K562 (cell line): ENCODE measurements around the gene SLC35E1.

Experiments
- CHCHD3 ChIP-seq: fragments of 250-450 bp; sonication (Bioruptor Pico); IDR thresholded peaks from 2 replicates; pipeline ENCODE4 v2.1.2; 2022; ENCODE audit warnings: mild to moderate bottlenecking
- CTCF ChIP-seq, 3 experiments: IDR thresholded peaks in 2 of 3; conservative IDR thresholded peaks in 1 of 3; 2 replicates each; pipeline ENCODE4 v1.5.1; 2011 to 2012; ENCODE audit warnings: low read length in 3 of 3, mild to moderate bottlenecking in 3 of 3, control low read depth in 2 of 3, improper control_type of control experiment in 1 of 3, inconsistent platforms in 1 of 3, low read depth in 1 of 3, mixed read lengths in 1 of 3, moderate library complexity in 1 of 3; ENCODE audit not compliant: insufficient read depth in 2 of 3
- EZH2 ChIP-seq: IDR thresholded peaks from 2 replicates; pipeline ENCODE4 v1.6.1; 2012; ENCODE audit warnings: low read depth, mild to moderate bottlenecking, inconsistent platforms, low read length, borderline replicate concordance
- PHF20 ChIP-seq: fragments of 450-650 bp; IDR thresholded peaks from 2 replicates; pipeline ENCODE4 v1.6.1; 2018; ENCODE audit not compliant: partially characterized antibody
- RCOR1 ChIP-seq, 2 experiments: IDR thresholded peaks; 2 replicates each; pipeline ENCODE4 v1.6.1; 2012; ENCODE audit warnings: low read depth in 2 of 2, low read length in 2 of 2, borderline replicate concordance in 1 of 2, improper control_type of control experiment in 1 of 2
- STAT5B ChIP-seq: fragments of 250-450 bp; sonication (Bioruptor Pico); IDR thresholded peaks from 2 replicates; pipeline ENCODE4 v1.8.0; 2021; ENCODE audit warnings: mild to moderate bottlenecking, inconsistent platforms
- ZBTB33 ChIP-seq: sonication (generic); formaldehyde crosslinking; IDR thresholded peaks from 2 replicates; pipeline ENCODE4 v1.8.1; 2023; ENCODE audit warnings: mild to moderate bottlenecking, missing genetic modification reagents
- ZBTB7A ChIP-seq: IDR thresholded peaks from 2 replicates; pipeline ENCODE4 v1.6.1; 2011; ENCODE audit warnings: low read depth, mild to moderate bottlenecking, low read length, moderate library complexity, borderline replicate concordance; ENCODE audit not compliant: control insufficient read depth
- TF ChIP-seq, protein P1 (sequence below), 2 experiments: fragments of 450-650 bp in 1 of 2; sonication (generic) in 1 of 2; formaldehyde crosslinking; conservative IDR thresholded peaks; 2 replicates each; pipeline versions ENCODE4 v1.4.0 to v1.8.1; 2020 to 2022; ENCODE audit warnings: mild to moderate bottlenecking in 1 of 2, missing genetic modification reagents in 1 of 2

DNA sequence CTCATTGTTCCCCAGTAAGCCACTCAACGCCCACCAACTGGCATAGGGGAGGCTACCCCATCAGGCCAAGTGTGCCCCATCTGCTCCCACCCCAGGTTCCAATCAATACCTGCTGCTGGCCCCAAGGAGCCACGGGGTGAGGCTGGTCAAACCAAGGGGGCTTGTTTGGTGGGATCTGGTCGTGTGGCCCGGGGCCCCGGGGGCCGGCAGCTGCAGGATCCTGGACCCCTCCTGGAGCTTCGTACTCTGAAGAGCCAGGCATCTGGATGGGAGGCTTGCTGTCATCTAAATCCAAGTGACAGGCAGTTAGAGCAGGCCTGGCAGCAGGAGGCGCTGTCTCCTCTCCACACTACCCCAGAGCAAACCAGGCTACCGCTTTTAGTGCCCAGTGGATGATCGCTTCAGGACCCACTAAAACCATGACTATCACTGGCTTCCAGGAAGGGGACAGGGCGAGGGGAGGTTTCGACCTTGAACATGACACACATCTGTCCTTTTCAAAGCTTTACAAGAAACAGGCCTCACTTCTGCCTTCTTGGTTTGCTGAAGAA, 44.2 kb downstream of the SLC35E1 start:
- TF ChIP-seq CTCF (IDR thresholded peaks at IDR 0.05 in 2 of 3, conservative IDR thresholded peaks at IDR 0.05 in 1 of 3; ENCODE audit: insufficient read depth in 2 of 3, low read depth in 1 of 3, low read length in 3 of 3) = peak; percentile 57 to 71 (median 64)
- no peak for TF ChIP-seq CHCHD3 (CRISPR knock-in tag)
- TF ChIP-seq STAT5B (CRISPR knock-in tag) = no peak
- TF ChIP-seq ZBTB7A = no peak
- no peak for TF ChIP-seq PHF20
- TF ChIP-seq ZBTB33 (CRISPR knock-in tag) = no peak
- no peak for TF ChIP-seq RCOR1 (IDR thresholded peaks at IDR 0.05; ENCODE audit: borderline replicate concordance in 1 of 2, low read depth in 2 of 2, low read length in 2 of 2)
- TF ChIP-seq, protein P1, sequence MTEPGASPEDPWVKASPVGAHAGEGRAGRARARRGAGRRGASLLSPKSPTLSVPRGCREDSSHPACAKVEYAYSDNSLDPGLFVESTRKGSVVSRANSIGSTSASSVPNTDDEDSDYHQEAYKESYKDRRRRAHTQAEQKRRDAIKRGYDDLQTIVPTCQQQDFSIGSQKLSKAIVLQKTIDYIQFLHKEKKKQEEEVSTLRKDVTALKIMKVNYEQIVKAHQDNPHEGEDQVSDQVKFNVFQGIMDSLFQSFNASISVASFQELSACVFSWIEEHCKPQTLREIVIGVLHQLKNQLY (CRISPR knock-in tag; conservative IDR thresholded peaks at IDR 0.05) = no peak
- no peak for TF ChIP-seq EZH2
